GM23338 (cell line): Measurements from ENCODE around the gene ZNF331. TPM values are rescaled to one million over a fixed set of nuclear protein-coding genes. Genes with fewer than 3 reads are reported as not detected.

Experiments used
- ATAC-seq: fragments of 200-7000 bp; cut with Tn5 transposase; 3 replicates; pipeline ENCODE4 v1.9.1; 2020
- DNase-seq: peaks from one replicate; pipeline ENCODE4 v3.0.0-alpha.2; 2015; ENCODE audit warnings: low spot score
- H2AFZ ChIP-seq: fragments of 200-600 bp; sonication (generic); 2 replicates; pipeline ENCODE4 v1.8.0; 2016; ENCODE audit warnings: antibody characterized with exemption, mild to moderate bottlenecking, moderate library complexity
- H3F3A ChIP-seq: fragments of 200-600 bp; sonication (generic); replicated peaks from 2 replicates; pipeline ENCODE4 v1.8.0; 2017; ENCODE audit warnings: antibody characterized with exemption, mixed run types, low read depth
- H3K27ac ChIP-seq: fragments of 200-600 bp; sonication (generic); 2 replicates; pipeline ENCODE4 v1.6.1; 2016; ENCODE audit warnings: low read depth
- H3K27me3 ChIP-seq: fragments of 200-600 bp; sonication (generic); 2 replicates; pipeline ENCODE4 v1.8.0; 2016; ENCODE audit warnings: mild to moderate bottlenecking, mixed run types, moderate library complexity; ENCODE audit not compliant: insufficient read depth
- H3K36me3 ChIP-seq: fragments of 200-600 bp; sonication (generic); 2 replicates; pipeline ENCODE4 v1.8.0; 2016; ENCODE audit warnings: mild to moderate bottlenecking; ENCODE audit not compliant: insufficient read depth
- H3K4me1 ChIP-seq: fragments of 200-600 bp; sonication (generic); 2 replicates; pipeline ENCODE4 v1.8.0; 2016; ENCODE audit warnings: mild to moderate bottlenecking, moderate library complexity; ENCODE audit not compliant: insufficient read depth
- H3K4me2 ChIP-seq: fragments of 200-600 bp; sonication (generic); 2 replicates; pipeline ENCODE4 v1.7.1; 2017; ENCODE audit warnings: mixed run types
- H3K4me3 ChIP-seq: fragments of 200-600 bp; sonication (generic); 2 replicates; pipeline ENCODE4 v1.6.1; 2016; ENCODE audit warnings: mixed run types
- H3K79me2 ChIP-seq: fragments of 200-600 bp; sonication (generic); replicated peaks from 2 replicates; pipeline ENCODE4 v1.8.0; 2017; ENCODE audit warnings: mild to moderate bottlenecking; ENCODE audit not compliant: insufficient read depth
- H3K9me2 ChIP-seq: fragments of 200-600 bp; sonication (generic); 2 replicates; pipeline ENCODE4 v1.8.0; 2017; ENCODE audit not compliant: insufficient read depth
- H4K20me1 ChIP-seq: fragments of 200-600 bp; sonication (generic); replicated peaks from 2 replicates; pipeline ENCODE4 v1.8.0; 2017; ENCODE audit warnings: mild to moderate bottlenecking; ENCODE audit not compliant: insufficient read depth
- H3K27ac Mint-ChIP-seq: 2 replicates; pipeline ENCODE4 v1.8.0; 2020; ENCODE audit warnings: inconsistent platforms, mild to moderate bottlenecking, moderate library complexity, mixed read lengths
- H3K27me3 Mint-ChIP-seq: 3 replicates; pipeline ENCODE4 v1.8.0; 2022; ENCODE audit warnings: low read depth, mild to moderate bottlenecking, moderate library complexity, mixed read lengths, inconsistent platforms; ENCODE audit not compliant: insufficient read depth, poor library complexity
- H3K36me3 Mint-ChIP-seq: 3 replicates; pipeline ENCODE4 v1.8.0; 2021; ENCODE audit warnings: low read depth, mild to moderate bottlenecking, inconsistent platforms, moderate library complexity, mixed read lengths
- H3K4me1 Mint-ChIP-seq: 3 replicates; pipeline ENCODE4 v1.8.0; 2020; ENCODE audit warnings: mild to moderate bottlenecking, inconsistent platforms, mixed read lengths
- H3K4me3 Mint-ChIP-seq: 3 replicates; pipeline ENCODE4 v1.8.0; 2021; ENCODE audit warnings: moderate library complexity, mild to moderate bottlenecking, inconsistent platforms, mixed read lengths
- H3K9me3 Mint-ChIP-seq: 3 replicates; pipeline ENCODE4 v1.8.0; 2020; ENCODE audit warnings: moderate library complexity, mild to moderate bottlenecking, inconsistent platforms, mixed read lengths
- CREB1 ChIP-seq: fragments of 250-450 bp; sonication (Bioruptor Pico); IDR thresholded peaks from 2 replicates; pipeline ENCODE4 v1.5.0; 2020; ENCODE audit warnings: low read depth, mild to moderate bottlenecking, moderate library complexity
- EZH2 ChIP-seq: fragments of 200-600 bp; sonication (generic); IDR thresholded peaks from one replicate; pipeline ENCODE4 v1.8.0; 2017; ENCODE audit warnings: antibody characterized with exemption, mild to moderate bottlenecking, low read depth; ENCODE audit not compliant: unreplicated experiment
- EZH2phosphoT487 ChIP-seq: fragments of 200-600 bp; sonication (generic); IDR thresholded peaks from one replicate; pipeline ENCODE4 v1.8.1; 2018; ENCODE audit warnings: antibody characterized with exemption; ENCODE audit not compliant: unreplicated experiment
- JUNB ChIP-seq: IDR thresholded peaks from one replicate; pipeline ENCODE4 v1.6.1; 2016; ENCODE audit warnings: antibody characterized with exemption; ENCODE audit not compliant: unreplicated experiment
- NANOG ChIP-seq: IDR thresholded peaks from 2 replicates; pipeline ENCODE4 v1.6.1; 2016; ENCODE audit warnings: antibody characterized with exemption, borderline replicate concordance
- POLR2AphosphoS5 ChIP-seq: IDR thresholded peaks from 2 replicates; pipeline ENCODE4 v1.6.1; 2016; ENCODE audit warnings: antibody characterized with exemption, low read depth
- REST ChIP-seq: IDR thresholded peaks from one replicate; pipeline ENCODE4 v1.6.1; 2018; ENCODE audit warnings: antibody characterized with exemption; ENCODE audit not compliant: unreplicated experiment
- ZNF114 ChIP-seq: fragments of 250-450 bp; sonication (Bioruptor Pico); IDR thresholded peaks from 2 replicates; pipeline ENCODE4 v1.5.0; 2020; ENCODE audit warnings: mild to moderate bottlenecking, moderate library complexity
- ZNF331 ChIP-seq: fragments of 250-450 bp; sonication (Bioruptor Pico); IDR thresholded peaks from 2 replicates; pipeline ENCODE4 v1.5.0; 2020; ENCODE audit warnings: low read depth, mild to moderate bottlenecking, moderate library complexity
- polyA plus RNA-seq: library from polyadenylated mRNA; unstranded; fragments of >200 nt; fragmentation: Nextera tagmentation; extraction: Ambion mirVana; gene quantifications from 2 replicates; pipeline ENCODE4 v1.2.1, GENCODE V29; 2016
- total RNA-seq: library from RNA; depleted of rRNA; stranded (reverse); fragments of >200 nt; shearing (Covaris generic); gene quantifications from 2 replicates; pipeline ENCODE4 v1.2.3, GENCODE V29; 2014
- TF ChIP-seq, protein P1 (sequence below): IDR thresholded peaks from 2 replicates; pipeline ENCODE4 v1.6.1; 2016; ENCODE audit warnings: antibody characterized with exemption

Gene ZNF331
- total and polyA plus RNA-seq, 2 experiments from 2014 or later, result 36.2 to 46.5 TPM

DNA sequence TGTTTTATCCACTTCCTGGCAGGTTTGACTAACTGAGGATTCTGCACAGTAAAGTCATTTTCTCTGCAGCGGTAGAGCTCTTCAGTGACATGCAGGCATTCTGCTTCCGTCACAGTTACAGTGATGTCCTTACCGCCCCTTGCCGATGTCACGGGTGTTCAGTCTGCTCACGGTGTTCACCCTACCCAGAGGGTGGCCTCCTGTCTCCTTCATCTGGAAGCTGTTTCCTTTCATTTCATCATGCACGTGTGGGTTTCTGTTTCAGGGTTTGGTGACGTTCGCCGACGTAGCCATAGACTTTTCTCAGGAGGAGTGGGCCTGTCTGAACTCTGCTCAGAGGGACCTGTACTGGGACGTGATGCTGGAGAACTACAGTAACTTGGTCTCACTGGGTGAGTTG is 33.4 kb downstream of the ZNF331 start (continued):
- TF ChIP-seq, protein P1, sequence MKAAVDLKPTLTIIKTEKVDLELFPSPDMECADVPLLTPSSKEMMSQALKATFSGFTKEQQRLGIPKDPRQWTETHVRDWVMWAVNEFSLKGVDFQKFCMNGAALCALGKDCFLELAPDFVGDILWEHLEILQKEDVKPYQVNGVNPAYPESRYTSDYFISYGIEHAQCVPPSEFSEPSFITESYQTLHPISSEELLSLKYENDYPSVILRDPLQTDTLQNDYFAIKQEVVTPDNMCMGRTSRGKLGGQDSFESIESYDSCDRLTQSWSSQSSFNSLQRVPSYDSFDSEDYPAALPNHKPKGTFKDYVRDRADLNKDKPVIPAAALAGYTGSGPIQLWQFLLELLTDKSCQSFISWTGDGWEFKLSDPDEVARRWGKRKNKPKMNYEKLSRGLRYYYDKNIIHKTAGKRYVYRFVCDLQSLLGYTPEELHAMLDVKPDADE, result no peak
- TF ChIP-seq ZNF331 (CRISPR knock-in tag) (no peak), CREB1 (CRISPR knock-in tag) (no peak), ZNF114 (CRISPR knock-in tag) (no peak), EZH2phosphoT487 (no peak)

DNA sequence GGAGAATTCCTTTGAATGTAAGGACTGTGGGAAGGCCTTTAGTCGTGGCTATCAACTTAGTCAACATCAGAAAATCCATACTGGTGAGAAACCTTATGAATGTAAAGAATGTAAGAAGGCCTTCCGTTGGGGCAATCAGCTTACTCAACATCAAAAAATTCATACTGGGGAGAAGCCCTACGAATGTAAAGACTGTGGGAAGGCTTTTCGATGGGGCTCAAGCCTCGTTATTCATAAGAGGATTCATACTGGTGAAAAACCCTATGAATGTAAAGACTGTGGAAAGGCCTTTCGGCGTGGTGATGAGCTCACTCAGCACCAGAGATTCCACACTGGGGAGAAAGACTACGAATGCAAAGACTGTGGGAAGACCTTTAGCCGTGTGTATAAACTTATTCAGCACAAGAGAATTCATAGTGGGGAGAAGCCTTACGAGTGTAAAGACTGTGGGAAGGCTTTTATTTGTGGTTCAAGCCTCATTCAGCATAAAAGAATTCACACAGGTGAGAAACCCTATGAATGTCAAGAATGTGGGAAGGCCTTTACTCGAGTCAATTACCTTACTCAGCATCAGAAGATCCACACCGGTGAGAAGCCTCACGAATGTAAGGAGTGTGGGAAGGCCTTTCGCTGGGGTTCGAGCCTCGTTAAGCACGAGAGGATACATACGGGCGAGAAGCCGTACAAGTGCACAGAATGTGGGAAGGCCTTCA is 39.2 kb downstream of the ZNF331 start:
- Mint-ChIP-seq H3K4me3 (no peak overlapping the region), H3K27ac (no peak overlapping the region), H3K4me1 (peaks cover 12% of the 10 kb centered on the region), H3K9me3 (peaks cover 72% of the 10 kb centered on the region), H3K36me3 (peaks cover 95% of the 10 kb centered on the region), H3K27me3 (peaks cover 14% of the 10 kb centered on the region)
- ATAC-seq (no peak), DNase-seq (peak; percentile 19)
- H3K79me2 ChIP-seq, result no peaks in the 10 kb centered on the region
- no peak for TF ChIP-seq ZNF114 (CRISPR knock-in tag)
- H3K36me3 ChIP-seq, result peaks cover 59% of the 10 kb centered on the region
- H3K9me2 ChIP-seq, result no peaks in the 10 kb centered on the region; the same call in 1 of the 2 replicates
- H3K27me3 ChIP-seq, result no peaks in the 10 kb centered on the region
- no peak overlapping the region for H2AFZ ChIP-seq
- H3K4me1 ChIP-seq, result peaks cover 6% of the 10 kb centered on the region
- H3K27ac ChIP-seq, result peak overlapping the region; percentile 50; the same call in 1 of the 2 replicates
- no peaks in the 10 kb centered on the region for H4K20me1 ChIP-seq
- no peak overlapping the region for H3K4me2 ChIP-seq
- 0 out of 2 replicates have a peak, but pooled peaks cover 3% of the 10 kb centered on the region for H3F3A ChIP-seq
- H3K4me3 ChIP-seq, result no peak overlapping the region

- Mint-ChIP-seq H3K36me3 (peaks cover 88% of the 10 kb centered on the region), H3K27ac (no peak overlapping the region), H3K27me3 (peaks cover 14% of the 10 kb centered on the region), H3K9me3 (peaks cover 73% of the 10 kb centered on the region), H3K4me1 (peaks cover 12% of the 10 kb centered on the region), H3K4me3 (no peak overlapping the region)
- H3K4me1 ChIP-seq, result peaks cover 10% of the 10 kb centered on the region
- H3K79me2 ChIP-seq, result no peaks in the 10 kb centered on the region
- ATAC-seq (no peak), DNase-seq (no peak)
- H3F3A ChIP-seq, result 0 out of 2 replicates have a peak, but pooled peaks cover 3% of the 10 kb centered on the region
- peaks cover 53% of the 10 kb centered on the region for H3K36me3 ChIP-seq
- no peaks in the 10 kb centered on the region; the same call in 1 of the 2 replicates for H3K9me2 ChIP-seq
- no peak overlapping the region for H3K27ac ChIP-seq
- no peak overlapping the region for H3K4me2 ChIP-seq
- no peaks in the 10 kb centered on the region for H3K27me3 ChIP-seq
- H3K4me3 ChIP-seq, result no peak overlapping the region
- H2AFZ ChIP-seq, result no peak overlapping the region
- no peaks in the 10 kb centered on the region for H4K20me1 ChIP-seq
- no peak for TF ChIP-seq EZH2phosphoT487
- no peak for TF ChIP-seq NANOG
- TF ChIP-seq, protein P1, result no peak
- no peak for TF ChIP-seq POLR2AphosphoS5
- no peak for TF ChIP-seq JUNB
- TF ChIP-seq CREB1 (CRISPR knock-in tag), result no peak
- no peak for TF ChIP-seq REST
- no peak for TF ChIP-seq EZH2
Measured at GRCh38 chr19:53577968-53578367, 40.0 kb downstream of the ZNF331 start.
